Hepatocyte (in vitro differentiated cells): Measurements from ENCODE around the gene AKAP13.

Source experiments
- CTCF ChIP-seq: fragments of 200-600 bp; sonication (generic); IDR thresholded peaks from 2 replicates; pipeline ENCODE4 v1.5.1; 2016; ENCODE audit warnings: antibody characterized with exemption, mild to moderate bottlenecking; ENCODE audit not compliant: poor library complexity
- EZH2 ChIP-seq: fragments of 200-600 bp; sonication (generic); IDR thresholded peaks from 2 replicates; pipeline ENCODE4 v1.6.1; 2016; ENCODE audit warnings: antibody characterized with exemption, mild to moderate bottlenecking, borderline replicate concordance

- TF ChIP-seq EZH2 (no peak), CTCF (no peak)
Observed at GRCh38 chr15:85606738-85607137, 226.3 kb downstream of the AKAP13 start.
